GM19395 (cell line): ENCODE results near the gene ATP5F1E.
A peak's percentile ranks its signal among the peaks of the same experiment; 100 is the strongest.

ENCODE experiments used
- ATAC-seq: cut with Tn5 transposase; IDR thresholded peaks from one replicate; pipeline ENCODE4 v1.9.1; 2021; ENCODE audit warnings: mild to moderate bottlenecking, moderate library complexity; ENCODE audit not compliant: unreplicated experiment

The ATP5F1E gene

DNA sequence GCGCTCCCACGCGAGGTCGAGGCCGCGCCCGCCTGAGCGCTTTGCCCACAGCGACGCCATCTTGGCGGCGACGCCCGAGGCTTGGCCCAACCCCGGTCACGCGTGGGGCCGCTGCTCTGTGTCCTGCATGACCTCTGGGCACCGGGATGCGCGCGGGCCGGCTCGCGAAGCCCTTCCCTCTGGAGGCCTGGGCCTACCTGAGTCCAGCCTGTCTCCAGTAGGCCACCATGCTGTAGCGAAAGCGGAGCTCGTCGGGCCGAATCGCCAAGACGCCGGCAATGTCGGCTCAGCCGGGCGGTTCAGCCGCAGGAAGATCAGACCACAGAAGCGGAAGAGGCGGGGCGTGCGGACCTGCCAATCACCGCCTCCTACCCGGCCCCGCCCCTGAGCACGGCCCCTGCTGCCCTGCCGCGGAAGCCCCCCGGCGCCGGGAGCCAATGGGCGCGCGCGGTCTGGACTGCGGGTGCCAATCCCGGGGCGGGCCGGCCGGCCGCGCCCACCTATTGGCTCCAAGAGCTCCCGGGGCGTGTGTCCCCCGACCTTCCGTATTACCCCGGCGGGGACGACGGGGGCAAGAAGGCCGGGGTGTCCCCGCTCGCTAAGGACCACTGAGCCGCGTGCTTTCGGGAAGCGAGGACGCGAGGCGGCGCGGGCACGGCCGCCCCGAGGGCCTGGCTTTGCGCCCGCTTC lies at the start of gene ATP5F1E:
ATP5F1E (minus strand) TSS at position 313 of the 690 bp plus-strand sequence; CDS start at position 229, 84 bp downstream.
- peak; percentile 90 for ATAC-seq

DNA sequence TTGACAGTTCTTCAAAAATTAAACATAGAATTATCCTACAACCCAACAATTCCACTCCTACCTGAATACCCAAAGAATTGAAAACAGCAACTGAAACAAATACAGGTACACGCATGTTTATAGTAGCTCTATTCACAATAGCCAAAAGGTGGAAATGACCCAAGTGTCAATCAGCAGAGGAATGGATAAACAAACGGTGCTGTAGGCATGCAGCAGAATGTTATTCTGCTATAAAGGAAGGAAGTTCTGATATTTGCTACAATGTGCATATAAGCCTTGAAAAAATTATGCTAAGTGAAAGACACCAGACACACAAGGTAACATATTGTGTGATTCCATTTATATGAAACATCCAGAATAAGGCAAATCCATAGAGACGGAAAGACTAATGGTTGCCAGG lies 48.9 kb upstream of the ATP5F1E start:
- ATAC-seq = no peak

DNA sequence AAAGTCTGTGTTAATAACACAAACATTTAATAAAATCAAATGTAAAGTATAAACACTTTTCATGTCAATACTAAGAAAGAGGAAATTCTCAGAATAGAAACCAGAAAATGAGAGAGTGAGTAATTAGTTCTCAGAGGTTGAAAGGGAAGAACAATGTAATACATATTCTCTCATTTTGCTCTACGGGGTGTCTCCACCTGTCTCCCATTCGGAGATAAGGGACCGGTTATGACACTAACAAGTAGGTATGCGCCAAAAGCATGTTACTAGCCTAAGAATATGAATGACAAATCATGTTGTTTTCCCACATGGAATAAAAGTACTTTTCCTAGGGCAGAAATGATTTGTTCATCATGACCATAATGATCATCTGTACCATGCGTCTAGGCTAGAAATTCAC lies 46.1 kb upstream of the ATP5F1E start:
- no peak for ATAC-seq

DNA sequence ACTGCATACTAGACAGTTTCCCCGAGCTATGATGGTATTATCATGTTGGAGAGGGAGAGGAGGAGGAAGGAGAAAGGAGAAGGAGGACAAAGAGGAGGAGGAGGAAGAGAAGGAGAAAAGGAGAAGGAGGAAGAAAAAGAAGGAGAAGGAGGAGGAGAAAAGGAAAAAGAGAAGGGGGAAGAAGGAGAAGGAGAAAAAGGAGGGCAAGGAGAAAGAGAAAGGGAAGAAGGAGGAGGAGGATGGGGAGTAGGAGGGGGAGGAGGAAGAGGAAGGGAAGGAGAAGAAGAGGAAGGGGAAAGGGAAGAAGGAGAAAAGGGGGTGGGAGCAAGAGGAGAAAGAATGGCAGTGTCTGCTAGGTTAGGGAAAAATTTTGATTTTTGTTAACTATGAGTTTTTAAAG lies 45.6 kb upstream of the ATP5F1E start:
- no peak for ATAC-seq

- ATAC-seq = no peak
These were observed 43.9 kb upstream of the ATP5F1E start for GRCh38 chr20:59075934-59076508.

DNA sequence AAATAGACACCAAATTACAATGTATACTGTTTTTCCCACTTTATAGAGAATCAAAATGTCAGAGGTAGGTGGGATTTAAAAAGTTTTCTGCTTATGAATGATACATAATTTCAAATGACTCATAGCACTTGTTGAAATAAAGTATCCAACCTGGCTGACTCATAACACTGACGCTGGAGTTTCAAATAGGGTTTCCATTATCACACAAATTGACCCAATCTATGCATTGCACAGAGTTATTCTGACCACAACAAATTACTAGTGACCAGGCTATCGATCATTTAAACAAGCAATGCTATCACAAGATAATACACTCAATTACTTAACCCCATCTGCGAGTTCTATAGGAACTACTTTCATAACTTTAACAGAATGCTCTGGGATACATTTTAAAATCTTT lies 42.3 kb upstream of the ATP5F1E start:
- ATAC-seq = no peak

DNA sequence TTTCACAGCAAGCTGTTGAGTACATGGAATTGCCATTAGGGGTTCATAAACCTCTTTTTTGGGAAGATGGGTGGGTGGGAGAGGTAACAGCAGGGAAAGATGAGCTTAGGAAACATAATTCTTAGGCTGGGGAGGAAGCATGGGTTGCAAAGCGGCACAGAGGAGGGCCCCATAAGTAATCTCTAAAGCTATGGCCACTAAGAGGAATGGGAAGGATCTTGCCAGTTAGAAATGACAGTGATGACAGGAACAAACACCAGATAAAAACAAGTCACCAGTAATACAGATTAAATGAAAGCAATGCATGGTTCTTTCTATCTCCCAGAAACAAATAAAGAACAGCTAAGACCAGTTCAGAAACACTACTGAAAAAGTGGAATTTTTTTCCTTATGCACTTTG lies 41.4 kb upstream of the ATP5F1E start:
- ATAC-seq = no peak

DNA sequence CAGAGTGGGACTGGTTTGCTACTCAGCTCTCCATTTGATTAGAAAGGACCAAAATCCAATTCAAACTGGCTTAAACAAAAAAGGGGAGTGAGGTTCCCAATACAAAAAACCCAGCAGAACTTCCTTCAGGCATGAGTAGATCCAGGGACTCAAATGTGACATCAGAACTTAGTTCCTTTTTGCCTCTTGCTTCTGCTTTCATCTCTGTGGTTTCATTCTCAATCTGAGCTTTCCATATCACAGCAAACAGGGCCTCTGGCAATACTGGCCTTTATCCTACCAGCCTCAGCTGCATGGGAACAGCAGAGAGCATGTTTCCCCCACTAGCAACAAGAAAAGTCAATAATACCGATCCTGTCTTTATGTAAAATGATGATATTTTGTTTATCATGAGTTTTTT lies 39.1 kb upstream of the ATP5F1E start:
- peak; percentile 57 for ATAC-seq

- no peak for ATAC-seq
These were observed 36.9 kb upstream of the ATP5F1E start for GRCh38 chr20:59069026-59069425.

GRCh38 chr20:59068534-59068933 lies 36.4 kb upstream of the ATP5F1E start:
- ATAC-seq = no peak

GRCh38 chr20:59064214-59064722 lies 32.1 kb upstream of the ATP5F1E start:
- ATAC-seq = no peak

- no peak for ATAC-seq
These were observed 31.5 kb upstream of the ATP5F1E start for GRCh38 chr20:59063358-59064213.

DNA sequence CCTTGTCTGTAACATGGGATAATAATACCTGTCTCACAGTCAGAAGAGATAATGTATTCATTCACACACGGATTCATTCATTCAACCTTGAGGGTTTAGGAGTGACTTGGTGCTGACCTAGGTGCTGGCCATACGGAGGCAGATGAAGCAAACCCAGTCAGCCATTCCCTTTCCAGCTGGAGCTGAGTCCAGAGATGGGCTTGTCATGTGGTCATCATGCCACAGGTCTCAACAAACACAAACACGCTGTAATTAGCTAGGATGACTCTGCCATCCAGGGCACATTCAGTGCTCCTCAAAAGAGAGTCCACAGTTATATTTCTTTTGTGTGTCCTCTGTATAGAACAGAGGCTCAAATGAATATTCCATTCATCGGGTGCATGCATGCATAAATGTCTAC lies 29.9 kb upstream of the ATP5F1E start:
- no peak for ATAC-seq

- ATAC-seq = no peak
These were observed 23.2 kb upstream of the ATP5F1E start for GRCh38 chr20:59055302-59055701.

- no peak for ATAC-seq
These were observed 19.6 kb upstream of the ATP5F1E start for GRCh38 chr20:59051666-59052185.

DNA sequence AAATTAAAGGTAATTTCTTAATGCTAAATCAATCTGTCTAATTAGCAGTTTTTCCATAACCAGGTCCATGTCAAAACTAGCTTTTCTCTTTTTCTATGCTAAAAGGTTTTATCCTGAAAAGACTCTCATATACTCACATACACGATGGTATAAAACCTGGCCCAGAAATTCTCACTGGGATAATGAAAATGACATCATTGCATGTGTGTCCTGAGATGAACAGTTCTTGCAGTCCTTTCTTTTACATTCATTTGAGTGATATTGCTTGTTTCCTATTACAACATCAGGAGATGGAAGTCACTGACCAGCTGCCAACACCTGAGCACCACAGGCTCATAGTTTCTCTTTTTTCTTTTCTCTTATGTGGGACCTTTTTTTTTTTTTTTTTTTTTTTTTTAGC lies 18.3 kb upstream of the ATP5F1E start:
- ATAC-seq = no peak

- ATAC-seq = no peak
These were observed 16.5 kb upstream of the ATP5F1E start for GRCh38 chr20:59048681-59049030.

DNA sequence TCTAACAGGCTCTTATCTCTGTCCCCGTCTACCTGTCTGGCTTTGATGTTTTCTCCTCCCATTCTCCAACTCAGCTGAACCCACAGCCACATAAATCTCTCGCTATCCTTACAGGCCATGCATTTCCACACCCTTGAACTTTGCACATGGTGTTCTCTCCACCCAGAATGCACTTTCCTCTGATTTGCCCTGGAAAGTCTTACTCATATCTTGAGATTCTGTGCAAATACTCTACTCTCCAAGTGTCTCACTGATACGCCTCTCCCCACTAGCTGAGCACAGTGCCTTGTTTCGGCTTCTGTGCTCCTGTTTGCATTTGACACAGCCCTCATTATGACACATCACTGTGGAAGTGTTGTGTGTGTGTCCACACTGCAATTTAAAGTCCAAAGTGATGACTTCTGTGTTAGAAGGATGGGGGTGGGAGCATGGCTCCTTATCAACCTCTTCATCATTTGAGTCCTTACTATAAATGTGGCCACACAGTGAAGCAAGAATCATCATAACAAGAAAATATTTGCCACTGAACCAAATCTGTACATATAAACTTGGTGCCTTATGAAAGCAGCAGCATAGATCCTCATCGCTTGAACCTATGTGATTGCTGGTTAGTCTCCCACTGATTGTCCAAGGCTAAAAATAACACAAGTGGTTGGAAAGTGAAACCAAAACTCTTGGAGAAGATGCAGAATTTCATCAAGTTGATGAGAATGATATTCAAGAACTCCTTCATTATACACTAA lies 16.0 kb upstream of the ATP5F1E start:
- ATAC-seq = no peak

GRCh38 chr20:59046862-59047261 lies 14.7 kb upstream of the ATP5F1E start:
- no peak for ATAC-seq

DNA sequence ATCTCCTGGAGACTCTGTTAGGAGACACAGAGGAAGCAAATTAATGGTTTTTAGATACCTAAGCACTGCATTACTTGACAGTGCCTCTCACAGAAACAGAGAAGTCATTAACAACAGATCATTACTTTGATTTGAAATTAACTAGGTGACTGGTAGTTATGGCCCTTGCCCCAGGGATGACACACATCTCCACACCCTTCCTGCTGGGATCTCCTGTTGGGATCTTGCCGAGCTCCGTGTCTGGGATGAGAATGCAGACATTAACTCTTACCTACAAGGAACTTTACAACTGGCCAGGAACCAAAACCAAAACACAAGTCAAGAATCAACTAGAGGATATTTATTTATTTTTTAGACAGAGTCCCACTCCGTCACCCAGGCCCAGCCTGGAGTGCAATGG lies 12.7 kb upstream of the ATP5F1E start:
- ATAC-seq = no peak

DNA sequence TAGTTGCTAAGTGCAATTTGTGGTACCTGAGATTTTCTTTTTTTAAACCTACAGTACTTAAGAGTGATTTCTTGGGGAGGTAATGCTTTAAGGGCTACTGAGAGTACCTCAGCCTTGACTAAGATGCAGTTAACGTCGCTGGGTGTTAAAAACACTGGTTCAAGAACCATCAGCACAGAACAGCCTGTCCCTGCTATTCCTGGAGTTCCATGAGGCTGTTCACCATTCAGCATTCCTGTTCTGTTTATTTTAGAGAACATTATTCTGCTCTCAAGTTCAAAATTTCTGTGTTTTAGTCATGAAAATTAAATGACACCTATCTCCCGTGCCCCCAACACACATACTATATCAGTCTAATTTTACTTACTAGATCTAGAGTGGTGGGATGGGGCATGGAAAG lies 12.2 kb upstream of the ATP5F1E start:
- no peak for ATAC-seq
